LNCaP clone FGC (cell line): ENCODE measurements around the gene HIVEP2.

Experiments used
- DNase-seq: peaks from one replicate; pipeline ENCODE4 v3.0.0-alpha.2; 2011; ENCODE audit warnings: low read depth
- H3K4me3 ChIP-seq: 2 replicates; pipeline ENCODE4 v1.5.1; 2011; ENCODE audit warnings: mild to moderate bottlenecking, low read depth, low read length, control low read depth
- TF ChIP-seq, protein P1 (sequence below): IDR thresholded peaks from 2 replicates; pipeline ENCODE4 v1.5.1; 2012; ENCODE audit warnings: mild to moderate bottlenecking; ENCODE audit not compliant: control insufficient read depth, insufficient read depth; ENCODE audit errors: extremely low read depth

The HIVEP2 gene

GRCh38 chr6:142722012-142722411 is 223.0 kb downstream of the HIVEP2 start:
- DNase-seq: no peak
- TF ChIP-seq, protein P1, sequence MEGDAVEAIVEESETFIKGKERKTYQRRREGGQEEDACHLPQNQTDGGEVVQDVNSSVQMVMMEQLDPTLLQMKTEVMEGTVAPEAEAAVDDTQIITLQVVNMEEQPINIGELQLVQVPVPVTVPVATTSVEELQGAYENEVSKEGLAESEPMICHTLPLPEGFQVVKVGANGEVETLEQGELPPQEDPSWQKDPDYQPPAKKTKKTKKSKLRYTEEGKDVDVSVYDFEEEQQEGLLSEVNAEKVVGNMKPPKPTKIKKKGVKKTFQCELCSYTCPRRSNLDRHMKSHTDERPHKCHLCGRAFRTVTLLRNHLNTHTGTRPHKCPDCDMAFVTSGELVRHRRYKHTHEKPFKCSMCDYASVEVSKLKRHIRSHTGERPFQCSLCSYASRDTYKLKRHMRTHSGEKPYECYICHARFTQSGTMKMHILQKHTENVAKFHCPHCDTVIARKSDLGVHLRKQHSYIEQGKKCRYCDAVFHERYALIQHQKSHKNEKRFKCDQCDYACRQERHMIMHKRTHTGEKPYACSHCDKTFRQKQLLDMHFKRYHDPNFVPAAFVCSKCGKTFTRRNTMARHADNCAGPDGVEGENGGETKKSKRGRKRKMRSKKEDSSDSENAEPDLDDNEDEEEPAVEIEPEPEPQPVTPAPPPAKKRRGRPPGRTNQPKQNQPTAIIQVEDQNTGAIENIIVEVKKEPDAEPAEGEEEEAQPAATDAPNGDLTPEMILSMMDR: no peak
- H3K4me3 ChIP-seq: no peak overlapping the region

GRCh38 chr6:142721215-142721920 is 223.6 kb downstream of the HIVEP2 start:
- TF ChIP-seq, protein P1: no peak
- no peak overlapping the region for H3K4me3 ChIP-seq
- DNase-seq: no peak

- TF ChIP-seq, protein P1: no peak
- DNase-seq: no peak
- H3K4me3 ChIP-seq: no peak overlapping the region
Observed at GRCh38 chr6:142718667-142719191, 226.2 kb downstream of the HIVEP2 start.

DNA sequence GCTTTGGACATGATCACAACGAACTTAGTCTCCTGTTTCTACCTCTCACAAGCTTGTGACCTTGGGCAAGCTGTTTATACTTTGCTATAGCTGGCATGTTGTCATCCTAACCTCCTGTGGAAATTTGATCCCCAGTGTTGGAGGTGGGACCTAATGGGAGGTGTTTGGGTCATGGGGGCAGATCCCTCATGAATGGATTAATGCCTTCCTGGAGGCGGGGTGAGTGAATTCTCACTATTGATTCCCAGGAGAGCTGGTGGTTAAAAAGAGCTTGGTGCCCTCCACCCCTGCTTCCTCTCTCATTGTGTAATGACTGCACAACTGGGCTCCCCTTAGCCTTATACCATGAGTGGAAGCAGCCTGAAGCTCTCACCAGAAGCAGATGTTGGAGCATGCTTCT is 228.9 kb downstream of the HIVEP2 start:
- no peak overlapping the region for H3K4me3 ChIP-seq
- TF ChIP-seq, protein P1: no peak
- DNase-seq: no peak

DNA sequence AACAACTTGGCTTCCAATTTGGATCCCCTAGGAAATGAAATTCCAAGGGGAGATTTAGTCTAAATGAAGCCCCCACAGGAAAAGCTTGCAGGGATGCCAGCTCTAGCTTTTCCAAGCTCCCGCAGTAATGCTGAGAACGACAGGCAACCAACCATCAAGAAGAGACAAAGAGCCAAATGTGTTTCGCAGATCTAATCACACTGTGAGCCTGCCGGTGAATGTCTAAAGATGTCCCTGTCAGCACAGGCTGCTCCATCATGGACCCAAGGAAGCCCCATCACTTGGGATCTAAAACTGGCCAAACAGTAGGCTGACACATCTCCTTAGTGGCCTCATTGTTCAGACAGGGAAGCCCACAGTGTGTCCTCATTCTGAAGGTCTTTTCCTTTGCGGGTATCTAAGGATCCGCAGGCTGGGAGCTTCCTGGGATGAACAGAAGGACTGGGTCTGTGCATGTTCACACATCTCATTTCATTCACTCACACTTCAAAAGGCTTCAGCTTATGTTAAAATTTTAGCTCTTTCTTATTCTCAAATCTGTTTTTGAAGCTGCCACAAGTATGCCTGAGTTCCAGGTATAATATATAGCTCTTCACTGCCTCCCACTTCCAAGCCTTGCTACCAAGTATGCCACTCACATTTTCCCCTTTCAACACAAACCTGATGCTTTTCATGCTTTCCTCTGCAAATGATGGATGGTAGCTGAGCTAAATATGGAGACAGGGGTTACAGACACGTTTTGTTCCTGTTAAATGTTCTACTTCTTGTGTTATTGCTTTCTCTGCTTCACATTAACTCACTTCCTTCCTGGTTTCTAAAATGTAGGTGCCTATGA is 229.8 kb downstream of the HIVEP2 start:
- no peak for DNase-seq
- TF ChIP-seq, protein P1: no peak
- H3K4me3 ChIP-seq: no peak overlapping the region

- H3K4me3 ChIP-seq: no peak overlapping the region
- DNase-seq: no peak
- TF ChIP-seq, protein P1: no peak
Observed at GRCh38 chr6:142713959-142714358, 231.0 kb downstream of the HIVEP2 start.

GRCh38 chr6:142712231-142712630 is 232.7 kb downstream of the HIVEP2 start:
- no peak for DNase-seq
- TF ChIP-seq, protein P1: no peak
- H3K4me3 ChIP-seq: no peak overlapping the region
